H9 (cell line): ENCODE data around the gene TSPAN32. TPM values are rescaled to one million over a fixed set of nuclear protein-coding genes. Genes with fewer than 3 reads are reported as not detected.

Experiments used
- DNase-seq: peaks from one replicate; pipeline ENCODE4 v3.0.0-alpha.2; 2017
- H2AFZ ChIP-seq: one replicate; pipeline ENCODE4 v1.6.1; 2013; ENCODE audit warnings: mild to moderate bottlenecking, low read length, control low read depth, moderate library complexity
- H2AK5ac ChIP-seq: 2 replicates; pipeline ENCODE4 v1.6.1; 2013; ENCODE audit warnings: low read length, control low read depth, mixed read lengths; ENCODE audit not compliant: insufficient read length
- H2BK120ac ChIP-seq: one replicate; pipeline ENCODE4 v1.6.1; 2013; ENCODE audit warnings: low read depth, mild to moderate bottlenecking, low read length, control low read depth, inconsistent platforms; ENCODE audit not compliant: poor library complexity, severe bottlenecking
- H2BK12ac ChIP-seq: 2 replicates; pipeline ENCODE4 v1.6.1; 2013; ENCODE audit warnings: low read length, control low read depth, mixed read lengths, low read depth; ENCODE audit not compliant: insufficient read length
- H2BK15ac ChIP-seq: 2 replicates; pipeline ENCODE4 v1.6.1; 2013; ENCODE audit warnings: low read depth, low read length, control low read depth
- H2BK20ac ChIP-seq: one replicate; pipeline ENCODE4 v1.6.1; 2013; ENCODE audit warnings: low read depth, mild to moderate bottlenecking, low read length, control low read depth, inconsistent platforms; ENCODE audit not compliant: poor library complexity, severe bottlenecking
- H2BK5ac ChIP-seq: 2 replicates; pipeline ENCODE4 v1.6.1; 2013; ENCODE audit warnings: low read length, control low read depth, mixed read lengths; ENCODE audit not compliant: insufficient read length
- H3K14ac ChIP-seq: 2 replicates; pipeline ENCODE4 v1.6.1; 2013; ENCODE audit warnings: low read length, control low read depth; ENCODE audit not compliant: insufficient read depth
- H3K18ac ChIP-seq: 2 replicates; pipeline ENCODE4 v1.6.1; 2013; ENCODE audit warnings: low read depth, mild to moderate bottlenecking, mixed read lengths, low read length, control low read depth; ENCODE audit not compliant: insufficient read length
- H3K23ac ChIP-seq: 2 replicates; pipeline ENCODE4 v1.6.1; 2013; ENCODE audit warnings: low read length, control low read depth, mixed read lengths, low read depth; ENCODE audit not compliant: insufficient read length
- H3K23me2 ChIP-seq: 2 replicates; pipeline ENCODE4 v1.6.1; 2013; ENCODE audit warnings: low read depth, mild to moderate bottlenecking, mixed read lengths, low read length, control low read depth; ENCODE audit not compliant: insufficient read length, poor library complexity, severe bottlenecking
- H3K27ac ChIP-seq: 2 replicates; pipeline ENCODE4 v1.5.1; 2013; ENCODE audit warnings: low read length, control low read depth, mixed read lengths, low read depth; ENCODE audit not compliant: insufficient read length
- H3K27me3 ChIP-seq: 2 replicates; pipeline ENCODE4 v1.6.1; 2013; ENCODE audit warnings: low read length, control low read depth, inconsistent platforms; ENCODE audit not compliant: insufficient read depth
- H3K4ac ChIP-seq: 2 replicates; pipeline ENCODE4 v1.6.1; 2013; ENCODE audit warnings: low read depth, mild to moderate bottlenecking, control low read depth, inconsistent platforms, low read length, moderate library complexity
- H3K4me1 ChIP-seq: 2 replicates; pipeline ENCODE4 v1.6.1; 2013; ENCODE audit warnings: low read length, control low read depth, inconsistent platforms; ENCODE audit not compliant: insufficient read depth
- H3K4me2 ChIP-seq: 2 replicates; pipeline ENCODE4 v1.6.1; 2013; ENCODE audit warnings: low read length, control low read depth, mixed read lengths; ENCODE audit not compliant: insufficient read length, insufficient read depth
- H3K56ac ChIP-seq: 2 replicates; pipeline ENCODE4 v1.6.1; 2013; ENCODE audit warnings: low read depth, mild to moderate bottlenecking, mixed read lengths, low read length, control low read depth; ENCODE audit not compliant: insufficient read length
- H3K79me1 ChIP-seq: 2 replicates; pipeline ENCODE4 v1.6.1; 2013; ENCODE audit warnings: low read depth, mild to moderate bottlenecking, moderate library complexity, low read length, control low read depth, inconsistent platforms; ENCODE audit not compliant: insufficient read depth, poor library complexity, severe bottlenecking
- H3K79me2 ChIP-seq: 2 replicates; pipeline ENCODE4 v1.6.1; 2013; ENCODE audit warnings: low read length, control low read depth, inconsistent platforms; ENCODE audit not compliant: insufficient read depth
- H3K9ac ChIP-seq: 2 replicates; pipeline ENCODE4 v1.6.1; 2013; ENCODE audit warnings: low read length, control low read depth, mixed read lengths; ENCODE audit not compliant: insufficient read length; ENCODE audit errors: extremely low read depth
- H3K9me3 ChIP-seq: one replicate; pipeline ENCODE4 v1.6.1; 2013; ENCODE audit warnings: low read depth, low read length, inconsistent platforms; ENCODE audit not compliant: control insufficient read depth
- H3T11ph ChIP-seq: one replicate; pipeline ENCODE4 v1.6.1; 2013; ENCODE audit warnings: mild to moderate bottlenecking, low read length, control low read depth, inconsistent platforms
- H4K20me1 ChIP-seq: one replicate; pipeline ENCODE4 v1.6.1; 2013; ENCODE audit not compliant: control insufficient read depth, insufficient read length, insufficient read depth
- H4K5ac ChIP-seq: 2 replicates; pipeline ENCODE4 v1.6.1; 2013; ENCODE audit warnings: low read depth, mild to moderate bottlenecking, mixed read lengths, low read length, control low read depth; ENCODE audit not compliant: insufficient read length
- H4K8ac ChIP-seq: replicated peaks from 2 replicates; pipeline ENCODE4 v1.6.1; 2013; ENCODE audit warnings: low read length, control low read depth, mixed read lengths, low read depth; ENCODE audit not compliant: insufficient read length
- H4K91ac ChIP-seq: 2 replicates; pipeline ENCODE4 v1.6.1; 2013; ENCODE audit warnings: low read depth, mild to moderate bottlenecking, moderate library complexity, mixed read lengths, low read length, control low read depth; ENCODE audit not compliant: insufficient read length
- H3K27ac Mint-ChIP-seq, 3 experiments: 2 replicates in 2 of 3; 3 replicates in 1 of 3; pipeline ENCODE4 v1.8.0; 2020 to 2021; ENCODE audit warnings: mixed read lengths in 3 of 3, mild to moderate bottlenecking in 1 of 3, moderate library complexity in 1 of 3
- H3K27me3 Mint-ChIP-seq: 2 replicates; pipeline ENCODE4 v1.8.0; 2021; ENCODE audit warnings: low read depth, mild to moderate bottlenecking, moderate library complexity, mixed read lengths
- H3K36me3 Mint-ChIP-seq, 3 experiments: 2 replicates in 2 of 3; 3 replicates in 1 of 3; pipeline ENCODE4 v1.8.0; 2020 to 2021; ENCODE audit warnings: low read depth in 3 of 3, mixed read lengths in 3 of 3; ENCODE audit not compliant: insufficient read depth in 1 of 3
- H3K4me1 Mint-ChIP-seq, 2 experiments: 2 replicates each; pipeline ENCODE4 v1.8.0; 2020; ENCODE audit warnings: mixed read lengths in 2 of 2
- H3K4me3 Mint-ChIP-seq, 2 experiments: 2 replicates in 1 of 2; 3 replicates in 1 of 2; pipeline ENCODE4 v1.8.0; 2020 to 2021; ENCODE audit warnings: mild to moderate bottlenecking in 2 of 2, mixed read lengths in 2 of 2, moderate library complexity in 1 of 2
- H3K9me3 Mint-ChIP-seq, 2 experiments: 2 replicates in 1 of 2; 3 replicates in 1 of 2; pipeline ENCODE4 v1.8.0; 2020; ENCODE audit warnings: mild to moderate bottlenecking in 2 of 2, mixed read lengths in 2 of 2, moderate library complexity in 1 of 2
- CTCF ChIP-seq: fragments of 200-600 bp; sonication (generic); conservative IDR thresholded peaks from 3 replicates; pipeline ENCODE4 v1.8.0; 2021; ENCODE audit warnings: antibody characterized with exemption, mild to moderate bottlenecking
- WGBS: extraction: QIAGEN DNeasy Blood & Tissue Kit; methylation state at CpG from one replicate; pipeline ENCODE4 v1.1.7; 2013; ENCODE audit warnings: missing lambda C conversion rate, low lambda C conversion rate, mixed read lengths; ENCODE audit not compliant: insufficient read length; ENCODE audit errors: extremely low coverage; 5-methylcytosine and 5-hydroxymethylcytosine counted together
- total RNA-seq: library from RNA; stranded (reverse); gene quantifications from 2 replicates; pipeline ENCODE4 v1.2.1, GENCODE V29; 2021

TSPAN32 gene
- total RNA-seq, 1 experiment from 2014 or later, result not detected

GRCh38 chr11:2293984-2294925, 7.6 kb upstream of the TSPAN32 start:
- Histone ChIP-seq H3K56ac (no peak overlapping the region), H3K23ac (no peak overlapping the region), H4K5ac (no peak overlapping the region), H3K9ac (no peak overlapping the region), H3T11ph (no peak overlapping the region), H2AFZ (no peak overlapping the region), H2BK120ac (no peak overlapping the region), H3K79me2 (no peaks in the 10 kb centered on the region), H3K27me3 (no peaks in the 10 kb centered on the region; the same call in 1 of the 2 replicates), H3K27ac (no peak overlapping the region), H2BK15ac (no peak overlapping the region), H3K23me2 (no peaks in the 10 kb centered on the region), H3K79me1 (no peaks in the 10 kb centered on the region), H3K14ac (no peak overlapping the region; the same call in 1 of the 2 replicates), H2AK5ac (no peak overlapping the region), H2BK5ac (no peak overlapping the region), H4K8ac (no peak overlapping the region), H3K9me3 (no peaks in the 10 kb centered on the region), H2BK12ac (no peak overlapping the region), H3K4me1 (no peaks in the 10 kb centered on the region), H2BK20ac (no peak overlapping the region), H4K20me1 (no peaks in the 10 kb centered on the region), H3K18ac (no peak overlapping the region), H3K4ac (no peak overlapping the region), H3K4me2 (no peak overlapping the region), H4K91ac (no peak overlapping the region)
- no CpG with 5 or more reads among the region's 27 CpGs for WGBS
- Mint-ChIP-seq H3K27me3 (peaks cover 62% of the 10 kb centered on the region), H3K9me3 (no peaks in the 10 kb centered on the region; a peak in 2 of 5 replicates), H3K27ac (no peak overlapping the region), H3K4me3 (no peak overlapping the region), H3K4me1 (peaks cover 0 to 10% of the 10 kb centered on the region in 2 experiments; a peak in 3 of 4 replicates), H3K36me3 (no peaks in the 10 kb centered on the region)
- TF ChIP-seq CTCF, result peak; percentile 43; the same call in 2 of the 3 replicates
- peak; percentile 45 for DNase-seq
